ENCODE data around the gene ITGAE.

DNA sequence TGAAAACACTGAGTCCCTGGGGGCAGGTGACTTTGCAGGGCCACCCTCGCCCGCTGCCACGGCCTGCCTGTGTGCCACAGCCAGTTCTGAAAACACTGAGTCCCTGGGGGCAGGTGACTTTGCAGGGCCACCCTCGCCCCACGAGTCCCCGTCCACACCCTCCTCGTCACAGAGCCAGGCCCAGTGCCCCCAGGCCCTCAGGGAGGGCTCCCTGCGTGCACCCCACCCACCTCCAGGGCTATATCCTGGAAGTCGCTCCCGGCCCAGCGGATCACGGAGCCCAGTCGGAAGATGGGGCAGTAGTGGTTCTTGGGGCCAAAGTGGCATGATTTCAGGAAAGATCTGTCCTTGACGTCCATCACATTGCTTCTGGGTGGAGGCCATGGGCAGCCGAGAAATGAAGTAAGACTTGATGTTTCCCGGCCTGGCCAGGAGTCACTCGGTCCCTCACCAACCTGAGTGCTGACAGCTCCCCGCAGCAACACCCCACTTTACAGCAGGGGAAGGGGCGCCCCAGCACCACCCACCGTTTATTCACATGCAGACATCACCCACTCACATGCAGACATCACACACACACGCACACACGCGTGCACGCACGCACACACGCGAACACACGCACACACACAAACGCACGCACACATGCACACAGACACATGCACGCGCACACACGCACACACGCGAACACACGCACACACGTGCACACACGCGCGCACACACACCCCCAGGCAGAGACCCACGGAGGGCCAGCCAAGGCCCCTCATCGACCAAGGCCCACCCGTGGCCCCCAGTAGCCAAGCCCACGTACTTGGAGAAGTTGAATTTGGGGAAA, 111.5 kb downstream of the ITGAE start:
- TF ChIP-seq, protein P1, sequence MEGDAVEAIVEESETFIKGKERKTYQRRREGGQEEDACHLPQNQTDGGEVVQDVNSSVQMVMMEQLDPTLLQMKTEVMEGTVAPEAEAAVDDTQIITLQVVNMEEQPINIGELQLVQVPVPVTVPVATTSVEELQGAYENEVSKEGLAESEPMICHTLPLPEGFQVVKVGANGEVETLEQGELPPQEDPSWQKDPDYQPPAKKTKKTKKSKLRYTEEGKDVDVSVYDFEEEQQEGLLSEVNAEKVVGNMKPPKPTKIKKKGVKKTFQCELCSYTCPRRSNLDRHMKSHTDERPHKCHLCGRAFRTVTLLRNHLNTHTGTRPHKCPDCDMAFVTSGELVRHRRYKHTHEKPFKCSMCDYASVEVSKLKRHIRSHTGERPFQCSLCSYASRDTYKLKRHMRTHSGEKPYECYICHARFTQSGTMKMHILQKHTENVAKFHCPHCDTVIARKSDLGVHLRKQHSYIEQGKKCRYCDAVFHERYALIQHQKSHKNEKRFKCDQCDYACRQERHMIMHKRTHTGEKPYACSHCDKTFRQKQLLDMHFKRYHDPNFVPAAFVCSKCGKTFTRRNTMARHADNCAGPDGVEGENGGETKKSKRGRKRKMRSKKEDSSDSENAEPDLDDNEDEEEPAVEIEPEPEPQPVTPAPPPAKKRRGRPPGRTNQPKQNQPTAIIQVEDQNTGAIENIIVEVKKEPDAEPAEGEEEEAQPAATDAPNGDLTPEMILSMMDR (conservative IDR thresholded peaks at IDR 0.05; ENCODE audit: low read length), result no peak
- TF ChIP-seq EZH2phosphoT487 (IDR thresholded peaks at IDR 0.05; ENCODE audit: borderline replicate concordance), result no peak

All from Loucy (cell line).